Astrocyte of the cerebellum (primary cell): ENCODE measurements around the gene MYCN.
"Not testable (repeated sequence)": the region's sequence is repeated elsewhere in the genome, so short reads cannot be mapped to it uniquely, and the experiment has no call there.

Experiments used
- DNase-seq: peaks from one replicate; pipeline ENCODE4 v3.0.0-alpha.2; 2011; ENCODE audit warnings: low read depth
- H3K4me3 ChIP-seq: 2 replicates; pipeline ENCODE4 v1.5.1; 2011; ENCODE audit warnings: mild to moderate bottlenecking, low read depth, low read length, moderate library complexity
- in situ Hi-C: cut with HindIII; loops from 2 replicates; pipeline ENCODE4 v1.10.0; 2017; ENCODE audit warnings: low sequenced_read_pairs
- TF ChIP-seq, protein P1 (sequence below): IDR thresholded peaks from 2 replicates; pipeline ENCODE4 v1.5.1; 2012; ENCODE audit warnings: low read length, low read depth, moderate library complexity, mild to moderate bottlenecking; ENCODE audit errors: missing control alignments

The MYCN gene

DNA sequence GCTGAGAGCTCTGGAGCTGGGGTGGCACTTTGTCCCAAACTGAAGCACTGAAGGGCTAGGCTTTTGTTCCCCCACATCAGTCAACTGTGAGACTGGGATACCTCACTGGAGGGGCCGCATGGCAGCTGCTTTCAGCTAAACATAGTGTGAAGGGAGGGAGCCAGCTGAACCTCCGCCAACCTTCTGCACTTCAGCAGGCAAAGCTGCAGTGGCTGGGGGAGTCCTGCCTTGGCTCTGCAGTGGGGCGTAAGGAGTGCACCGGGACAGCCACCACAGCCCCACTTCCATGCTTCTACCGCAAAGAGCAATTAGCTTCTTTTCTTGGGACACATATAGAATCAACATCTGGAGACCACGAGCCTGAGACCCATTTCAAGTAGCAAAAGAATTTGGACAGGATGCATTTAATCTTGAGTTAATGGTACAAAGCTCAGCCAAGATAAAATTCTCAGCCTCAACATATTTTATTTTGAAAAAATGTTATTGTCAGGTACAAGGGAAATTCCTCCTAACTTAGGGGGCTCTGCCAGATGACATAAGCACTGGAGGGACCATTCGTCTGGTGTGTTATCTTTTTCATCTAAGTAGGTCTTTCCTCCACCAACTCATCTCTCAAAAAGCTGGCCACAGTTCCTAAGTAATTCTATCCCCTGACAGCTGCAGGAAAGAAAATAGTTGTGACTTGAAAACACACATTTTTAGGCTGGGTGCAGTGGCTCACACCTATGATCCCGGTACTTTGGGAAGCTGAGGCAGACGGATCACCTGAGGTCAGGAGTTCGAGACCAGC lies 25.6 kb upstream of the MYCN start:
- H3K4me3 ChIP-seq, result no peak overlapping the region
- DNase-seq, result no peak
- TF ChIP-seq, protein P1, sequence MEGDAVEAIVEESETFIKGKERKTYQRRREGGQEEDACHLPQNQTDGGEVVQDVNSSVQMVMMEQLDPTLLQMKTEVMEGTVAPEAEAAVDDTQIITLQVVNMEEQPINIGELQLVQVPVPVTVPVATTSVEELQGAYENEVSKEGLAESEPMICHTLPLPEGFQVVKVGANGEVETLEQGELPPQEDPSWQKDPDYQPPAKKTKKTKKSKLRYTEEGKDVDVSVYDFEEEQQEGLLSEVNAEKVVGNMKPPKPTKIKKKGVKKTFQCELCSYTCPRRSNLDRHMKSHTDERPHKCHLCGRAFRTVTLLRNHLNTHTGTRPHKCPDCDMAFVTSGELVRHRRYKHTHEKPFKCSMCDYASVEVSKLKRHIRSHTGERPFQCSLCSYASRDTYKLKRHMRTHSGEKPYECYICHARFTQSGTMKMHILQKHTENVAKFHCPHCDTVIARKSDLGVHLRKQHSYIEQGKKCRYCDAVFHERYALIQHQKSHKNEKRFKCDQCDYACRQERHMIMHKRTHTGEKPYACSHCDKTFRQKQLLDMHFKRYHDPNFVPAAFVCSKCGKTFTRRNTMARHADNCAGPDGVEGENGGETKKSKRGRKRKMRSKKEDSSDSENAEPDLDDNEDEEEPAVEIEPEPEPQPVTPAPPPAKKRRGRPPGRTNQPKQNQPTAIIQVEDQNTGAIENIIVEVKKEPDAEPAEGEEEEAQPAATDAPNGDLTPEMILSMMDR, result no peak
- in situ Hi-C loops, result no loop called here

DNA sequence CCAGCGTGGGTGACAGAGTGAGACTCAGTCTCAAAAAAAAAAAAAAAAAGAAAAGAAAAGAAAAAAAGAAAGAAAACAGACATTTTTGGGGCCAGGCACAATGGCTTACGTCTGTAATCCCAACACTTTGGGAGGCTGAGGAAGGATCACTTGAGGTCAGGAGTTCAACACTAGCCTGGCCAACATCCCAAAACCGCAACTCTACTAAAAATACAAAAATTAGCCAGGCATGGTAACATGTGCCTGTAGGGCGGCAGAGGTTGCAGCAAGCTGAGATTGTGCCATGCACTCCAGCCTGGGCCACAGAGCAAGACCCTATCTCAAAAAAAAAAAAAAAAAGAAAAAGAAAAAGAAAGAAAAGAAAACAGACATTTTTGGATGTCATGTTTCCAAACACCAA lies 24.8 kb upstream of the MYCN start:
- in situ Hi-C loops, DNase-seq, H3K4me3 ChIP-seq: not testable (repeated sequence)

DNA sequence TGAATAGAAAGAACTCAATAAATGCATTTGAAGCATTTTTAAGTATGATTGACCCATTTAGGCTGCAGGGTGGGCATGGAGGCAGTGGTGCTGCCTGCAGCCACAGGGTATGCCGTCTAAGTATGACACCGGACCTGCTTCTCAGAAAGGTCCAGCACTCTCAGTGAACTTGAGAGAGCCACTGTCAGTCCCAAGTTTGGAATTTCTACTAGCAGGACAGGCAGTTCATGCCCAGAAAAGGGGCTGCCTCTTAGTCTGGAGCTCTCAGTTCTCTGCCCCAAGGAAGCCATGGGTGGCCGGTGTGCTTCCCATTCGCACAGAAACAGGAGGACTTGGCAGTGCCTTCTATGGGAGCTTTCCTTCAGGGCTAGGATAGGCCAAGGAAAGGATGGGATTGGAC lies 24.0 kb upstream of the MYCN start:
- in situ Hi-C loops, result no loop called here
- DNase-seq, result no peak

DNA sequence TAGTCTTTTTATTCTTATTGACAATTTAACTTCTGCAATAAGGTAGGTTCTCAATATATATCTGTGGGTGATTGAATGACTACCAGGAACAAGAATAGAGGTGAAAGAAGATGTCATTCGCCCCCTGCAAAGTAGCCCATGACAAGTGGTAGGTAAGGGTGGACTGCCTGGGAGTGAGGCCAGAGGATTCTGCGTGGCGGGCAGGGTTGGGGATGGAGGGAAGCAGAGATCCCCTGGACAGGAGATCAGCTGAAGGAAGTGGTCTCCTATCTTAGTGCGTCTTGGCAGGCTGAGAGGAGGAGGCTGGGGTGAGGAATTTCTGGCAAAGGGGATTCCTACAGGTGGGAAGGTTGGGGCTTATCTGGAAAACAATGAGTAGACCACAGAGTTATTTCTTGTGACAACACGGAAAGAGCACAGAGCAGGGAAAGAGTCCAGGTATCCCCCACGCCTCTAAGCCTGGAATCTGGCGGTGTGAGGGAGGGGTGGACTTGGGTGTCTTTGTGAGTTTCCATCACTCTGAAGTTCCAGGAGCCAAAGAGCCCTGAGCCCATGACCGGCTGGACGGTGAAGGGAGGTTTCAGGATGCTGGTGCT lies 21.5 kb upstream of the MYCN start:
- in situ Hi-C loops, result no loop called here
- TF ChIP-seq, protein P1, result no peak

More for the DNA sequence above, 24.0 kb upstream of the MYCN start:
- no peak overlapping the region for H3K4me3 ChIP-seq
- TF ChIP-seq, protein P1, result no peak

DNA sequence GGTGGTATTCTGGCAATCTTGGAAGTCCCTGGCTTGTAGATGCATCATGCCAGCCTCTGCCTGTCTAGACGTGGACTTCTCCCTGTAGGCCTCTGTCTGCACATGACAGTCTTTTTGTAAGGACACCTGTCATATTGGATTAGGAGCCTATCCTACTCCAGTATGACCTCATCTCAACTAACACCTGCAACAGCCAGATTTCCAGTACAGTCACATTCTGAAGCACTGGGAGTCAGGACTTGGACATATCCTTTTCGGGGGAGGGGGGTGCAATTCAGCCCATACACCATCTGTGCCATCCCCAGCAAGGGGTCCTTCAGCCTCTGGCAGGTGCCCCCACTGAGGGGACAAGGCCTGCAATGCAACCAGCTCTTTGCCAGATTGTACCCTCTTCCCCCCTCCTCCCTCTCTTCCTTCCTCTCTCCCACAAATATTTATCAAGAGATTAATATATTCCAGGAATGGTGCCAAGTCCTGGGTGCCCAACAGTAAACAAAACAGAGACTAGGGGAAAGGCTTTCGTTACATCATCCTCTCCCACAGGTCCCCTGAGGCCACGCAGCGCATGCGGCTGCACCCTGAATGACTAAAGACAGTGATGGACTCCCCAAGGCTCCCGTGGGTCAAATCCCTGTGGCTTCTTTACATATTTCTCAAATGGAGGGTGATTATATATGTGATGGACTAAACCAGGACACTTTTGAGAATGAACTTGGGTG lies 20.5 kb upstream of the MYCN start:
- in situ Hi-C loops, result no loop called here
- no peak for DNase-seq
- no peak overlapping the region for H3K4me3 ChIP-seq
- TF ChIP-seq, protein P1, result no peak

More for the DNA sequence above, 21.5 kb upstream of the MYCN start:
- no peak for DNase-seq
- H3K4me3 ChIP-seq, result no peak overlapping the region

DNA sequence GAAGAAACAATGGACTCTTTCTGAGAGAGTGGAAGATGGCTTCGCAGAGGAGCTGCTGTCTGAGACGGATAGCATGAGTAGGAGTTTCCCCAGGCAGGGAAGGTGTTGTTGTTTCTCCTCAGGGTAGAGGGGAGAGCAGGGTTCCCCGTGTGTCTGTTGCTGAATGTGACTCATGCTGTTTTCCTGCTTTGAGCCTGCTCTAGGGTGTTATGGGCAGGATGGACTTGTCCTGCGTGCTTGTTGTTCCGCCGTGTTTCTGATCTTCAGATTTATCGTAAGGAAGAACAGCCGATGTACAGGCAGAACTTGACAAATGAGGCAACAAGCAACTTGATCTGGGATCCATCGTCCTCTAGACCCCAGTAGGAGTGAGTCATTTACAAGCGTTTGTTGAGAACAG lies 19.7 kb upstream of the MYCN start:
- TF ChIP-seq, protein P1, result no peak
- no peak overlapping the region for H3K4me3 ChIP-seq
- in situ Hi-C loops, result no loop called here
- no peak for DNase-seq

DNA sequence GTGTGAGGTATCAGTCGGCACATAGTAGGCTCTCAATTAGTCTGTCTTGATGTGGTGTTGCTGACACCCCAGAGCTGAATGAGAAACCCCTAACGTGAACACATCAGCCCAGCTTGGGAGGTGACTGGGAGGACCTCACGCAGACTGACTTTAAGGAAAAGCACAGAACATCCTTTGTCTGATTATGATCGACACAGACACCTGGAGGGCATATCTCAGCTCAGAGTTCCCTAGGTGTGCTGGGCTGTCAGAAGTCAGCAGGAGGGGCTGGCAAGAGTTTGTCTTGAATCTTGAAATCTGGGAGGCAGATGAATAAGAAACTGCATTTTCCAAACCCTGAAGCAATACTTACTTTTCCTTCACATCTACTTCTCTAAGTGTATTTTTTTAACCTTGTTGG lies 16.8 kb upstream of the MYCN start:
- TF ChIP-seq, protein P1, result no peak
- in situ Hi-C loops, result no loop called here

More for the DNA sequence above, 16.8 kb upstream of the MYCN start:
- H3K4me3 ChIP-seq, result no peak overlapping the region
- no peak for DNase-seq
